CD4-positive, alpha-beta memory T cell (primary cell): ENCODE measurements around the gene ECHDC3. TPM values are rescaled to one million over a fixed set of nuclear protein-coding genes. Genes with fewer than 3 reads are reported as not detected.
"Not testable (repeated sequence)": the region's sequence is repeated elsewhere in the genome, so short reads cannot be mapped to it uniquely, and the experiment has no call there.

Experiments
- CTCF ChIA-PET: fragments of 350-600 bp; sonication (Branson Sonifier 250); formaldehyde crosslinking; loops from one replicate; lab custom pipeline; 2021; ENCODE audit warnings: inconsistent platforms; ENCODE audit not compliant: partially characterized antibody; lab: Charles Lee
- POLR2A ChIA-PET: fragments of 350-600 bp; sonication (Branson Sonifier 250); formaldehyde crosslinking; loops from one replicate; lab custom pipeline; 2021; ENCODE audit not compliant: partially characterized antibody; lab: Charles Lee
- DNase-seq, 5 donors: peaks; one replicate each; pipeline versions ENCODE4 v3.0.0 to v3.0.0-alpha.2; 2020 to 2022; ENCODE audit warnings: mixed read lengths in 1 of 5
- H3K27ac ChIP-seq: one replicate; pipeline ENCODE4 v1.7.0; 2013; ENCODE audit warnings: low read depth, low read length
- H3K27me3 ChIP-seq: 2 replicates; pipeline ENCODE4 v1.7.0; 2013; ENCODE audit warnings: mild to moderate bottlenecking, low read length, moderate library complexity; ENCODE audit not compliant: insufficient read depth
- H3K36me3 ChIP-seq: 2 replicates; pipeline ENCODE4 v1.7.0; 2013; ENCODE audit warnings: mild to moderate bottlenecking, low read length, moderate library complexity; ENCODE audit not compliant: insufficient read depth
- H3K4me1 ChIP-seq: 2 replicates; pipeline ENCODE4 v1.7.0; 2013; ENCODE audit warnings: mild to moderate bottlenecking, low read length, moderate library complexity; ENCODE audit not compliant: insufficient read depth
- H3K4me3 ChIP-seq, 2 donors: one replicate each; pipeline ENCODE4 v1.7.0; 2013; ENCODE audit warnings: low read length in 2 of 2, mild to moderate bottlenecking in 1 of 2
- H3K9me3 ChIP-seq, 2 donors: one replicate each; pipeline ENCODE4 v1.7.0; 2013; ENCODE audit warnings: low read length in 2 of 2, control low read depth in 1 of 2; ENCODE audit not compliant: control insufficient read depth in 1 of 2
- H3K27ac Mint-ChIP-seq, 7 donors: one replicate each; pipeline ENCODE4 v1.8.0; 2020 to 2021; ENCODE audit warnings: mixed read lengths in 7 of 7, mild to moderate bottlenecking in 6 of 7, inconsistent platforms in 3 of 7, moderate library complexity in 3 of 7
- H3K27me3 Mint-ChIP-seq, 2 donors: one replicate each; pipeline ENCODE4 v1.8.0; 2020 to 2021; ENCODE audit warnings: mixed read lengths in 2 of 2
- H3K36me3 Mint-ChIP-seq, 2 donors: one replicate each; pipeline ENCODE4 v1.8.0; 2020 to 2021; ENCODE audit warnings: mixed read lengths in 2 of 2, inconsistent platforms in 1 of 2, mild to moderate bottlenecking in 1 of 2
- H3K4me1 Mint-ChIP-seq, 4 donors: one replicate each; pipeline ENCODE4 v1.8.0; 2020 to 2021; ENCODE audit warnings: mixed read lengths in 4 of 4, mild to moderate bottlenecking in 1 of 4
- H3K4me3 Mint-ChIP-seq, 8 donors: one replicate each; pipeline ENCODE4 v1.8.0; 2020 to 2021; ENCODE audit warnings: mixed read lengths in 8 of 8, mild to moderate bottlenecking in 7 of 8, moderate library complexity in 6 of 8, inconsistent platforms in 3 of 8
- H3K9me3 Mint-ChIP-seq, 8 donors: one replicate each; pipeline ENCODE4 v1.8.0; 2020 to 2021; ENCODE audit warnings: mixed read lengths in 8 of 8, mild to moderate bottlenecking in 5 of 8, inconsistent platforms in 3 of 8, moderate library complexity in 1 of 8
- intact Hi-C: fragments of 100-400 bp; cut with micrococcal nuclease; formaldehyde crosslinking; loops from one replicate; pipeline ENCODE4 v1.15.1; 2023
- polyA plus RNA-seq, 2 donors: library from polyadenylated mRNA; unstranded; fragments of 300-500 nt; fragmentation: Illumina TruSeq; gene quantifications; one replicate each; pipeline ENCODE4 v1.2.3, GENCODE V29; 2021
- total RNA-seq, 2 experiments: library from RNA; stranded (reverse); gene quantifications; one replicate each; pipeline ENCODE4 v1.2.3, GENCODE V29; 2021

ECHDC3 gene
- total and polyA plus RNA-seq, 4 experiments from 2014 or later = 0.14 to 0.49 (median 0.47) TPM; not detected in 1

GRCh38 chr10:11708801-11709200, 33.4 kb upstream of the ECHDC3 start:
- H3K27me3 Mint-ChIP-seq, DNase-seq, H3K27me3 ChIP-seq, H3K27ac ChIP-seq, intact Hi-C loops, H3K4me3 ChIP-seq, H3K36me3 Mint-ChIP-seq, H3K27ac Mint-ChIP-seq, POLR2A ChIA-PET, H3K9me3 ChIP-seq, H3K9me3 Mint-ChIP-seq, H3K36me3 ChIP-seq, H3K4me3 Mint-ChIP-seq: not testable (repeated sequence)
- peaks cover 14% of the 10 kb centered on the region for H3K4me1 ChIP-seq
- CTCF ChIA-PET = interaction anchor here (1.7 kb wide), 1 partner anchor 16 kb away, joined by 3 read pairs; no protein-coding TSS in a partner anchor
- H3K4me1 Mint-ChIP-seq = peaks cover 7 to 21% (median 9%) of the 10 kb centered on the region in 4 donors

DNA sequence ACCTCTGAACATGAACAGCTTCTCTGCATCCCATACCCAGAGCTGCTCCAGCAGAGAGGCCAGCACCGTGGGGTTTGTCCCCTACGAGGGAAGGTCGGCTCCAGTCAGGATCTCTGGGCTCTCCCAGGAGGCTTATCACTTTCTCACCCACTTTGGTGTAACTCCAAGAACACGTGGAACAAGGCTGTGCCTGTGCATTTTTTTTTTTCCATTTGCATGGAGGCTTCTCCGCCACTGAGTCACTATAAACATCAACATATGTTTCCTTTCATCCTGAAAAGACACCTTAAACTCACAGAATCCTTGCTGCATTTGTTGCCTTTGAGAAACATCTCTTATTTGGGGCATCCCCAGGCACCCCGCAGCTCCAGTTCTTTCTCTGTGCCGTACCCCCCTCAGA, 29.4 kb upstream of the ECHDC3 start:
- no peak overlapping the region for H3K4me3 ChIP-seq
- DNase-seq = no peak
- ChIA-PET POLR2A (no interaction called here), CTCF (no interaction called here)
- H3K4me3 Mint-ChIP-seq = peak overlapping the region in 2 of 8 donors; percentile 11 to 31
- peaks cover 0 to 5% of the 10 kb centered on the region in 2 donors for H3K36me3 Mint-ChIP-seq
- H3K9me3 Mint-ChIP-seq = peaks cover 0 to 11% (median 4%) of the 10 kb centered on the region in 8 donors
- intact Hi-C loops = no loop called here
- H3K27me3 ChIP-seq = no peaks in the 10 kb centered on the region
- H3K27ac ChIP-seq = no peak overlapping the region
- peaks cover 7 to 20% (median 9%) of the 10 kb centered on the region in 4 donors for H3K4me1 Mint-ChIP-seq
- H3K36me3 ChIP-seq = no peaks in the 10 kb centered on the region
- H3K27me3 Mint-ChIP-seq = peaks cover 2% of the 10 kb centered on the region in 2 donors
- H3K4me1 ChIP-seq = peaks cover 14% of the 10 kb centered on the region
- no peaks in the 10 kb centered on the region for H3K9me3 ChIP-seq
- H3K27ac Mint-ChIP-seq = no peak overlapping the region

DNA sequence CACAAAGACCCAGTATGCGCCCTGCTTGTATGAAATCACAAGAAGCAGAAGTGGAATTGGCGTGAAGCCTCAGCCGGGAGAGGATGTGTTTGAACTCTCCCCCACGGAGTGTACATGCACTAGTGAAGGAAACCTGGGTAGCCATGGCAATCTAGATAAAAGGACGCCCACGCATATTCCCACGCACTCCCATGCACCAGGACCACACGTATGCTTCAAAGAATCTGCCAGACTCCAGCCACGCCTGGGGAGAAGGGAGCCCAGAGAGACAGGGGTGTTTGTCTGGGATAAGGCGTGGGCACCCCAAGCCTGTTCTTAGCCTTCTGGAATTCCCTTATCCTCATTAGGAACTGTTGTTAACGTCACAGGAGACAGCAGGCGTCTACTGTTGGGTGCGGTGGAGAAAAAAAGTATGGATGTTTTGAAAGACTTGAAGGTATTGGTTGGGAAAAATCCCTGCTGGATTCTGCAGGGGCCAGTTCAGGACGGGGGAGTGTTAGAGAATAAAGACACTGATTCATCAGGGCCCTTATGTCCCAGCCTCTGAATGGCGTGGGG, 28.9 kb upstream of the ECHDC3 start:
- peaks cover 9 to 15% (median 11%) of the 10 kb centered on the region in 4 donors for H3K4me1 Mint-ChIP-seq
- DNase-seq = no peak
- CTCF ChIA-PET = no interaction called here
- Histone ChIP-seq H3K36me3 (no peaks in the 10 kb centered on the region), H3K9me3 (no peaks in the 10 kb centered on the region), H3K4me3 (no peak overlapping the region), H3K27ac (no peak overlapping the region), H3K4me1 (peaks cover 14% of the 10 kb centered on the region), H3K27me3 (no peaks in the 10 kb centered on the region)
- peaks cover 0 to 5% of the 10 kb centered on the region in 2 donors for H3K36me3 Mint-ChIP-seq
- POLR2A ChIA-PET = no interaction called here
- H3K27me3 Mint-ChIP-seq = peaks cover 3 to 4% of the 10 kb centered on the region in 2 donors
- H3K27ac Mint-ChIP-seq = no peak overlapping the region
- intact Hi-C loops = no loop called here
- H3K9me3 Mint-ChIP-seq = peaks cover 0 to 12% (median 4%) of the 10 kb centered on the region in 8 donors
- peak overlapping the region in 1 of 8 donors; percentile 31 for H3K4me3 Mint-ChIP-seq

- H3K4me3 ChIP-seq = no peak overlapping the region
- Mint-ChIP-seq H3K4me1 (peaks cover 9 to 15% (median 11%) of the 10 kb centered on the region in 4 donors), H3K4me3 (no peak overlapping the region), H3K27me3 (peaks cover 4 to 5% of the 10 kb centered on the region in 2 donors), H3K9me3 (peaks cover 0 to 12% (median 4%) of the 10 kb centered on the region in 8 donors), H3K36me3 (peaks cover 0 to 5% of the 10 kb centered on the region in 2 donors), H3K27ac (peak overlapping the region in 1 of 7 donors; percentile 42)
- no peaks in the 10 kb centered on the region for H3K27me3 ChIP-seq
- no peaks in the 10 kb centered on the region for H3K36me3 ChIP-seq
- H3K27ac ChIP-seq = no peak overlapping the region
- DNase-seq = no peak
- H3K9me3 ChIP-seq = no peaks in the 10 kb centered on the region
- ChIA-PET CTCF (no interaction called here), POLR2A (no interaction called here)
- intact Hi-C loops = no loop called here
- H3K4me1 ChIP-seq = peaks cover 14% of the 10 kb centered on the region
Measured at GRCh38 chr10:11713963-11714362, 28.2 kb upstream of the ECHDC3 start.

- intact Hi-C loops = no loop called here
Measured at GRCh38 chr10:11714750-11715365, 27.3 kb upstream of the ECHDC3 start.

DNA sequence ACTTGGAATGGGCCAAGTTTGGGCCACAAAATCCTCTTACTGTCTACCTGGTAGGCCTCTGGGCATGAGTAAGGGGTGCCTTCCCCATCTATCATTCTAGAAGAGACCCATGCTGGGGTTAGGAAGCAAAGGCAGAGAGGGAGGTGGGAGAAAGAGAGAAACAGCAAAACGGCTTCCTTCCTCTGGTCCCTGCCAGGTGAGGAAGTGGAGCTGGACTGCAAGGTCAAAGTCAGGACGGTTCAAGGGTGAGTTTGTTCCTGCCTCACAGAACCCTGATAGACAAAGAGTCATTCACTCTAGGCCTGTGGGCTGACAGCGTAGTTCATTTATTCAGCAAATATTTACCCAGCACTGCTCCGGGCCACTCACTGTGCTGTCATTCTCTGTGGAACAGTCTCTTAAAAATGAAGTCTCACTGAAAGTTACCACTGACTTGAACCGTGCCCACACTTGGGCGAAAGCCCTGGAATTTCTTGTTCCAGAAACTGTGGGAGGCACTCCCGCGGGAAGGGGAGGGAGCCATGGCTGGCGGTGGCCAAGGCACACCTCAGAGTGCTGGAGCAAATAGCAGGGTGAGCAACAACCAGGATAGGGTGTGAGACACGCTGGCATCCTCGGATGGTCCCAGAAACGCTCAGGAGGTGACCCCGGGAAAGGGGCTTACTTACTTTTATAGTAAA, 26.2 kb upstream of the ECHDC3 start:
- H3K36me3 Mint-ChIP-seq = peaks cover 0 to 5% of the 10 kb centered on the region in 2 donors
- H3K27ac Mint-ChIP-seq = no peak overlapping the region
- ChIA-PET CTCF (no interaction called here), POLR2A (no interaction called here)
- Histone ChIP-seq H3K27me3 (no peaks in the 10 kb centered on the region), H3K27ac (no peak overlapping the region), H3K4me3 (no peak overlapping the region), H3K9me3 (no peaks in the 10 kb centered on the region), H3K4me1 (peaks cover 4% of the 10 kb centered on the region), H3K36me3 (no peaks in the 10 kb centered on the region)
- peaks cover 0 to 12% (median 4%) of the 10 kb centered on the region in 8 donors for H3K9me3 Mint-ChIP-seq
- H3K27me3 Mint-ChIP-seq = peaks cover 4 to 9% of the 10 kb centered on the region in 2 donors
- peak overlapping the region in 1 of 8 donors; percentile 26 for H3K4me3 Mint-ChIP-seq
- no peak for DNase-seq
- peaks cover 1 to 6% (median 4%) of the 10 kb centered on the region in 4 donors for H3K4me1 Mint-ChIP-seq
- intact Hi-C loops = no loop called here

More at GRCh38 chr10:11714750-11715365, 27.3 kb upstream of the ECHDC3 start:
- no peaks in the 10 kb centered on the region for H3K36me3 ChIP-seq
- H3K4me3 ChIP-seq = no peak overlapping the region
- H3K4me1 Mint-ChIP-seq = peaks cover 9 to 15% (median 11%) of the 10 kb centered on the region in 4 donors
- H3K27ac Mint-ChIP-seq = no peak overlapping the region
- no peak for DNase-seq
- peaks cover 0 to 12% (median 4%) of the 10 kb centered on the region in 8 donors for H3K9me3 Mint-ChIP-seq
- peaks cover 0 to 5% of the 10 kb centered on the region in 2 donors for H3K36me3 Mint-ChIP-seq
- CTCF ChIA-PET = no interaction called here
- no peak overlapping the region for H3K27ac ChIP-seq
- peaks cover 4 to 7% of the 10 kb centered on the region in 2 donors for H3K27me3 Mint-ChIP-seq
- POLR2A ChIA-PET = no interaction called here
- no peak overlapping the region for H3K4me3 Mint-ChIP-seq
- no peaks in the 10 kb centered on the region for H3K27me3 ChIP-seq
- H3K9me3 ChIP-seq = no peaks in the 10 kb centered on the region
- H3K4me1 ChIP-seq = peaks cover 13% of the 10 kb centered on the region

- H3K27ac ChIP-seq = no peak overlapping the region
- ChIA-PET CTCF (no interaction called here), POLR2A (no interaction called here)
- Mint-ChIP-seq H3K27ac (no peak overlapping the region), H3K27me3 (peaks cover 4 to 9% of the 10 kb centered on the region in 2 donors), H3K4me3 (no peak overlapping the region), H3K36me3 (peaks cover 0 to 5% of the 10 kb centered on the region in 2 donors), H3K9me3 (peaks cover 0 to 12% (median 4%) of the 10 kb centered on the region in 8 donors), H3K4me1 (peaks cover 0 to 5% (median 4%) of the 10 kb centered on the region in 4 donors)
- no peaks in the 10 kb centered on the region for H3K36me3 ChIP-seq
- H3K4me1 ChIP-seq = peaks cover 4% of the 10 kb centered on the region
- H3K4me3 ChIP-seq = no peak overlapping the region
- no peaks in the 10 kb centered on the region for H3K27me3 ChIP-seq
- H3K9me3 ChIP-seq = no peaks in the 10 kb centered on the region
- intact Hi-C loops = no loop called here
- DNase-seq = no peak
Measured at GRCh38 chr10:11716686-11717085, 25.5 kb upstream of the ECHDC3 start.
